Measurements from ENCODE around the gene CAMK1. TPM values are rescaled to one million over a fixed set of nuclear protein-coding genes. Genes with fewer than 3 reads are reported as not detected.
A peak's percentile ranks its signal among the peaks of the same experiment; 100 is the strongest.

Gene CAMK1
- polyA plus RNA-seq, 2 donors = 6.5 to 8.1 TPM

- no peaks in the 10 kb centered on the region for H3K9me3 ChIP-seq (ENCODE audit: control insufficient read depth in 2 of 2, insufficient read depth in 1 of 2, low read depth in 1 of 2, low read length in 1 of 2)
- H3K36me3 ChIP-seq (ENCODE audit: control insufficient read depth in 2 of 2, insufficient read depth in 2 of 2, low read length in 1 of 2) = peaks cover 0 to 9% of the 10 kb centered on the region in 2 donors
- H3K4me1 ChIP-seq (ENCODE audit: control insufficient read depth in 2 of 2, insufficient read depth in 2 of 2, low read length in 1 of 2) = peaks cover 2 to 12% of the 10 kb centered on the region in 2 donors
- H3K4me3 ChIP-seq (ENCODE audit: low read depth in 1 of 2, low read length in 2 of 2) = no peak overlapping the region
- H3K27ac ChIP-seq (ENCODE audit: low read depth in 2 of 2, low read length in 1 of 2) = no peak overlapping the region
- WGBS, 2 donors = 89% methylated on average over 4 of the region's 4 CpGs
- H3K27me3 ChIP-seq (ENCODE audit: control insufficient read depth in 1 of 2, insufficient read depth in 2 of 2, low read length in 2 of 2) = no peaks in the 10 kb centered on the region
These were observed 3.9 kb downstream of the CAMK1 start for GRCh38 chr3:9765865-9766264.

GRCh38 chr3:9762871-9763270, 6.9 kb downstream of the CAMK1 start:
- peaks cover 3 to 13% of the 10 kb centered on the region in 2 donors for H3K36me3 ChIP-seq (ENCODE audit: control insufficient read depth in 2 of 2, insufficient read depth in 2 of 2, low read length in 1 of 2)
- no peak overlapping the region for H3K4me3 ChIP-seq (ENCODE audit: low read depth in 1 of 2, low read length in 2 of 2)
- H3K27ac ChIP-seq (ENCODE audit: low read depth in 2 of 2, low read length in 1 of 2) = no peak overlapping the region
- H3K27me3 ChIP-seq (ENCODE audit: control insufficient read depth in 1 of 2, insufficient read depth in 2 of 2, low read length in 2 of 2) = no peaks in the 10 kb centered on the region
- 89 to 90% methylated on average over 8 of the region's 8 CpGs for WGBS, 2 donors
- no peaks in the 10 kb centered on the region for H3K9me3 ChIP-seq (ENCODE audit: control insufficient read depth in 2 of 2, insufficient read depth in 1 of 2, low read depth in 1 of 2, low read length in 1 of 2)
- H3K4me1 ChIP-seq (ENCODE audit: control insufficient read depth in 2 of 2, insufficient read depth in 2 of 2, low read length in 1 of 2) = peaks cover 2 to 3% of the 10 kb centered on the region in 2 donors

- H3K36me3 ChIP-seq (ENCODE audit: control insufficient read depth in 2 of 2, insufficient read depth in 2 of 2, low read length in 1 of 2) = peaks cover 3 to 21% of the 10 kb centered on the region in 2 donors
- no peaks in the 10 kb centered on the region for H3K27me3 ChIP-seq (ENCODE audit: control insufficient read depth in 1 of 2, insufficient read depth in 2 of 2, low read length in 2 of 2)
- 88 to 91% methylated on average over 5 of the region's 5 CpGs for whole genome bisulfite sequencing, 2 donors
- no peak overlapping the region for H3K4me3 ChIP-seq (ENCODE audit: low read depth in 1 of 2, low read length in 2 of 2)
- no peaks in the 10 kb centered on the region for H3K9me3 ChIP-seq (ENCODE audit: control insufficient read depth in 2 of 2, insufficient read depth in 1 of 2, low read depth in 1 of 2, low read length in 1 of 2)
- H3K4me1 ChIP-seq (ENCODE audit: control insufficient read depth in 2 of 2, insufficient read depth in 2 of 2, low read length in 1 of 2) = peaks cover 2 to 3% of the 10 kb centered on the region in 2 donors
- no peak overlapping the region for H3K27ac ChIP-seq (ENCODE audit: low read depth in 2 of 2, low read length in 1 of 2)
These were observed 7.8 kb downstream of the CAMK1 start for GRCh38 chr3:9761919-9762318.

- Histone ChIP-seq H3K27ac (ENCODE audit: low read depth in 2 of 2, low read length in 1 of 2) (no peak overlapping the region), H3K36me3 (ENCODE audit: control insufficient read depth in 2 of 2, insufficient read depth in 2 of 2, low read length in 1 of 2) (peaks cover 3 to 28% of the 10 kb centered on the region in 2 donors), H3K4me1 (ENCODE audit: control insufficient read depth in 2 of 2, insufficient read depth in 2 of 2, low read length in 1 of 2) (peaks cover 2 to 3% of the 10 kb centered on the region in 2 donors), H3K27me3 (ENCODE audit: control insufficient read depth in 1 of 2, insufficient read depth in 2 of 2, low read length in 2 of 2) (no peaks in the 10 kb centered on the region), H3K4me3 (ENCODE audit: low read depth in 1 of 2, low read length in 2 of 2) (no peak overlapping the region), H3K9me3 (ENCODE audit: control insufficient read depth in 2 of 2, insufficient read depth in 1 of 2, low read depth in 1 of 2, low read length in 1 of 2) (no peaks in the 10 kb centered on the region)
- WGBS, 2 donors = 96% methylated on average over 10 of the region's 10 CpGs
These were observed 8.8 kb downstream of the CAMK1 start for GRCh38 chr3:9760779-9761505.

- H3K27me3 ChIP-seq (ENCODE audit: control insufficient read depth in 1 of 2, insufficient read depth in 2 of 2, low read length in 2 of 2) = no peaks in the 10 kb centered on the region
- 92 to 96% methylated on average over 11 to 13 of the region's 13 CpGs for WGBS, 2 donors
- no peak overlapping the region for H3K27ac ChIP-seq (ENCODE audit: low read depth in 2 of 2, low read length in 1 of 2)
- peaks cover 3 to 22% of the 10 kb centered on the region in 2 donors for H3K36me3 ChIP-seq (ENCODE audit: control insufficient read depth in 2 of 2, insufficient read depth in 2 of 2, low read length in 1 of 2)
- H3K9me3 ChIP-seq (ENCODE audit: control insufficient read depth in 2 of 2, insufficient read depth in 1 of 2, low read depth in 1 of 2, low read length in 1 of 2) = no peaks in the 10 kb centered on the region
- H3K4me3 ChIP-seq (ENCODE audit: low read depth in 1 of 2, low read length in 2 of 2) = no peak overlapping the region
- H3K4me1 ChIP-seq (ENCODE audit: control insufficient read depth in 2 of 2, insufficient read depth in 2 of 2, low read length in 1 of 2) = peaks cover 2 to 4% of the 10 kb centered on the region in 2 donors
These were observed 12.3 kb downstream of the CAMK1 start for GRCh38 chr3:9757427-9757826.

GRCh38 chr3:9754678-9755077, 15.1 kb downstream of the CAMK1 start:
- H3K4me3 ChIP-seq (ENCODE audit: low read depth in 1 of 2, low read length in 2 of 2) = no peak overlapping the region
- H3K36me3 ChIP-seq (ENCODE audit: control insufficient read depth in 2 of 2, insufficient read depth in 2 of 2, low read length in 1 of 2) = peaks cover 3 to 17% of the 10 kb centered on the region in 2 donors
- peak overlapping the region in 1 of 2 donors; percentile 34 for H3K27ac ChIP-seq (ENCODE audit: low read depth in 2 of 2, low read length in 1 of 2)
- 63 to 69% methylated on average over 8 of the region's 8 CpGs for WGBS, 2 donors
- H3K4me1 ChIP-seq (ENCODE audit: control insufficient read depth in 2 of 2, insufficient read depth in 2 of 2, low read length in 1 of 2) = peaks cover 0 to 15% of the 10 kb centered on the region in 2 donors
- H3K27me3 ChIP-seq (ENCODE audit: control insufficient read depth in 1 of 2, insufficient read depth in 2 of 2, low read length in 2 of 2) = no peaks in the 10 kb centered on the region
- H3K9me3 ChIP-seq (ENCODE audit: control insufficient read depth in 2 of 2, insufficient read depth in 1 of 2, low read depth in 1 of 2, low read length in 1 of 2) = no peaks in the 10 kb centered on the region

GRCh38 chr3:9750556-9751411, 19.0 kb downstream of the CAMK1 start:
- peak overlapping the region; percentile 94 to 96 for H3K27ac ChIP-seq (ENCODE audit: low read depth in 2 of 2, low read length in 1 of 2)
- peaks cover 5 to 14% of the 10 kb centered on the region in 2 donors for H3K36me3 ChIP-seq (ENCODE audit: control insufficient read depth in 2 of 2, insufficient read depth in 2 of 2, low read length in 1 of 2)
- H3K27me3 ChIP-seq (ENCODE audit: control insufficient read depth in 1 of 2, insufficient read depth in 2 of 2, low read length in 2 of 2) = no peaks in the 10 kb centered on the region
- H3K9me3 ChIP-seq (ENCODE audit: control insufficient read depth in 2 of 2, insufficient read depth in 1 of 2, low read depth in 1 of 2, low read length in 1 of 2) = no peaks in the 10 kb centered on the region
- peaks cover 2 to 15% of the 10 kb centered on the region in 2 donors for H3K4me1 ChIP-seq (ENCODE audit: control insufficient read depth in 2 of 2, insufficient read depth in 2 of 2, low read length in 1 of 2)
- 37 to 38% methylated on average over 17 of the region's 17 CpGs for WGBS, 2 donors
- peak overlapping the region; percentile 58 to 61 for H3K4me3 ChIP-seq (ENCODE audit: low read depth in 1 of 2, low read length in 2 of 2)

- peaks cover 8 to 21% of the 10 kb centered on the region in 2 donors for H3K36me3 ChIP-seq (ENCODE audit: control insufficient read depth in 2 of 2, insufficient read depth in 2 of 2, low read length in 1 of 2)
- 0% methylated on average over 56 to 60 of the region's 60 CpGs for WGBS, 2 donors
- H3K9me3 ChIP-seq (ENCODE audit: control insufficient read depth in 2 of 2, insufficient read depth in 1 of 2, low read depth in 1 of 2, low read length in 1 of 2) = no peaks in the 10 kb centered on the region
These were observed 19.8 kb downstream of the CAMK1 start, which contains the start of gene OGG1 for GRCh38 chr3:9749645-9750555. OGG1 (plus strand) TSS chr3:9749952; CDS start chr3:9750287, 335 bp downstream.

GRCh38 chr3:9749296-9749644, 20.5 kb downstream of the CAMK1 start:
- WGBS, 2 donors = 7 to 8% methylated on average over 19 of the region's 19 CpGs
- Histone ChIP-seq H3K4me1 (ENCODE audit: control insufficient read depth in 2 of 2, insufficient read depth in 2 of 2, low read length in 1 of 2) (peaks cover 2 to 11% of the 10 kb centered on the region in 2 donors), H3K36me3 (ENCODE audit: control insufficient read depth in 2 of 2, insufficient read depth in 2 of 2, low read length in 1 of 2) (peaks cover 9 to 25% of the 10 kb centered on the region in 2 donors), H3K9me3 (ENCODE audit: control insufficient read depth in 2 of 2, insufficient read depth in 1 of 2, low read depth in 1 of 2, low read length in 1 of 2) (no peaks in the 10 kb centered on the region), H3K4me3 (ENCODE audit: low read depth in 1 of 2, low read length in 2 of 2) (peak overlapping the region; percentile 58 to 61), H3K27me3 (ENCODE audit: control insufficient read depth in 1 of 2, insufficient read depth in 2 of 2, low read length in 2 of 2) (no peaks in the 10 kb centered on the region), H3K27ac (ENCODE audit: low read depth in 2 of 2, low read length in 1 of 2) (peak overlapping the region; percentile 94 to 96)

More at GRCh38 chr3:9749645-9750555, 19.8 kb downstream of the CAMK1 start, which contains the start of gene OGG1:
- peak within 1 kb of the TSS; percentile 94 to 96 for H3K27ac ChIP-seq (ENCODE audit: low read depth in 2 of 2, low read length in 1 of 2)
- H3K27me3 ChIP-seq (ENCODE audit: control insufficient read depth in 1 of 2, insufficient read depth in 2 of 2, low read length in 2 of 2) = no peaks in the 10 kb centered on the region
- peaks cover 2 to 15% of the 10 kb centered on the region in 2 donors for H3K4me1 ChIP-seq (ENCODE audit: control insufficient read depth in 2 of 2, insufficient read depth in 2 of 2, low read length in 1 of 2)
- peak within 1 kb of the TSS; percentile 58 to 61 for H3K4me3 ChIP-seq (ENCODE audit: low read depth in 1 of 2, low read length in 2 of 2)

Measured in esophagus (tissue), 2 donors.